ENCODE measurements around the gene KIAA1586. TPM values are rescaled to one million over a fixed set of nuclear protein-coding genes. Genes with fewer than 3 reads are reported as not detected.

The KIAA1586 gene
- total RNA-seq, 1 donor from 2014 or later, result 39.8 TPM

- Mint-ChIP-seq H3K27ac (ENCODE audit: unreplicated experiment) (no peak overlapping the region), H3K9me3 (peaks cover 11% of the 10 kb centered on the region), H3K36me3 (ENCODE audit: low read depth) (peaks cover 17% of the 10 kb centered on the region), H3K27me3 (ENCODE audit: low read depth) (no peaks in the 10 kb centered on the region), H3K4me1 (peaks cover 13% of the 10 kb centered on the region), H3K4me3 (no peak overlapping the region)
- TF ChIP-seq CTCF (conservative IDR thresholded peaks at IDR 0.05), result no peak
- no peak for DNase-seq (ENCODE audit: low read depth, low spot score)
Observed at GRCh38 chr6:57024321-57024720, 22.2 kb upstream of the KIAA1586 start.

GRCh38 chr6:57024775-57025174 lies 21.7 kb upstream of the KIAA1586 start:
- Mint-ChIP-seq H3K4me3 (no peak overlapping the region), H3K9me3 (peaks cover 12% of the 10 kb centered on the region), H3K36me3 (ENCODE audit: low read depth) (peaks cover 18% of the 10 kb centered on the region), H3K4me1 (peaks cover 15% of the 10 kb centered on the region), H3K27ac (ENCODE audit: unreplicated experiment) (no peak overlapping the region), H3K27me3 (ENCODE audit: low read depth) (no peaks in the 10 kb centered on the region)
- TF ChIP-seq CTCF (conservative IDR thresholded peaks at IDR 0.05), result no peak
- no peak for DNase-seq (ENCODE audit: low read depth, low spot score)

- no peak for DNase-seq (ENCODE audit: low read depth, low spot score)
- Mint-ChIP-seq H3K27me3 (ENCODE audit: low read depth) (no peaks in the 10 kb centered on the region), H3K4me1 (peaks cover 15% of the 10 kb centered on the region), H3K9me3 (peaks cover 12% of the 10 kb centered on the region), H3K36me3 (ENCODE audit: low read depth) (peaks cover 18% of the 10 kb centered on the region), H3K27ac (ENCODE audit: unreplicated experiment) (no peak overlapping the region), H3K4me3 (no peak overlapping the region)
- TF ChIP-seq CTCF (conservative IDR thresholded peaks at IDR 0.05), result no peak
Observed at GRCh38 chr6:57026001-57026400, 20.5 kb upstream of the KIAA1586 start.

- no peak for DNase-seq (ENCODE audit: low read depth, low spot score)
- H3K27me3 Mint-ChIP-seq (ENCODE audit: low read depth), result no peaks in the 10 kb centered on the region
- TF ChIP-seq CTCF (conservative IDR thresholded peaks at IDR 0.05), result no peak
- no peak overlapping the region for H3K4me3 Mint-ChIP-seq
- peaks cover 18% of the 10 kb centered on the region for H3K36me3 Mint-ChIP-seq (ENCODE audit: low read depth)
- H3K4me1 Mint-ChIP-seq, result peaks cover 15% of the 10 kb centered on the region
- H3K9me3 Mint-ChIP-seq, result peaks cover 12% of the 10 kb centered on the region
- no peak overlapping the region for H3K27ac Mint-ChIP-seq (ENCODE audit: unreplicated experiment)
Observed at GRCh38 chr6:57027301-57027700, 19.2 kb upstream of the KIAA1586 start.

- peaks cover 12% of the 10 kb centered on the region for H3K9me3 Mint-ChIP-seq
- no peak for DNase-seq (ENCODE audit: low read depth, low spot score)
- no peak overlapping the region for H3K27ac Mint-ChIP-seq (ENCODE audit: unreplicated experiment)
- H3K27me3 Mint-ChIP-seq (ENCODE audit: low read depth), result no peaks in the 10 kb centered on the region
- TF ChIP-seq CTCF (conservative IDR thresholded peaks at IDR 0.05), result no peak
- peaks cover 16% of the 10 kb centered on the region for H3K36me3 Mint-ChIP-seq (ENCODE audit: low read depth)
- H3K4me3 Mint-ChIP-seq, result no peak overlapping the region
- peaks cover 15% of the 10 kb centered on the region for H3K4me1 Mint-ChIP-seq
Observed at GRCh38 chr6:57029213-57029612, 17.3 kb upstream of the KIAA1586 start.

- Mint-ChIP-seq H3K4me3 (no peak overlapping the region), H3K27ac (ENCODE audit: unreplicated experiment) (no peak overlapping the region), H3K36me3 (ENCODE audit: low read depth) (peaks cover 2% of the 10 kb centered on the region), H3K9me3 (peaks cover 2% of the 10 kb centered on the region), H3K4me1 (peaks cover 13% of the 10 kb centered on the region), H3K27me3 (ENCODE audit: low read depth) (peaks cover 6% of the 10 kb centered on the region)
- no peak for TF ChIP-seq CTCF (conservative IDR thresholded peaks at IDR 0.05)
- no peak for DNase-seq (ENCODE audit: low read depth, low spot score)
Observed at GRCh38 chr6:57033228-57033627, 13.3 kb upstream of the KIAA1586 start.

Measured in neural crest cell (in vitro differentiated cells).